Adrenal gland (tissue), 12 donors: ENCODE results near the gene TNIK. TPM values are rescaled to one million over a fixed set of nuclear protein-coding genes. Genes with fewer than 3 reads are reported as not detected.

Experiments used
- DNase-seq, 7 donors: peaks; one replicate each; pipeline ENCODE4 v3.0.0-alpha.2; 2019 to 2020
- H3K27ac ChIP-seq, 5 donors: fragments of 200-600 bp; sonication (generic) in 4 of 5; 1 replicate in 3 of 5; 2 replicates in 2 of 5; pipeline versions ENCODE4 v1.5.1 to v1.8.0; 2016 to 2020; ENCODE audit warnings: mild to moderate bottlenecking in 1 of 5
- H3K27me3 ChIP-seq: fragments of 200-600 bp; 2 replicates; pipeline ENCODE4 v1.8.0; 2021
- H3K36me3 ChIP-seq, 2 donors: fragments of 200-600 bp; replicated peaks in 1 of 2; 1 replicate in 1 of 2; 2 replicates in 1 of 2; pipeline versions ENCODE4 v1.5.1 to v1.8.0; 2018 to 2022
- H3K4me1 ChIP-seq, 2 donors: fragments of 200-600 bp; replicated peaks in 1 of 2; 1 replicate in 1 of 2; 2 replicates in 1 of 2; pipeline versions ENCODE4 v1.5.1 to v1.8.0; 2018 to 2021
- H3K4me3 ChIP-seq, 4 donors: fragments of 200-600 bp; sonication (generic) in 3 of 4; one replicate each; pipeline ENCODE4 v1.5.1; 2016 to 2018
- H3K9me3 ChIP-seq, 3 donors: fragments of 200-600 bp; sonication (generic) in 1 of 3; replicated peaks in 1 of 3; 1 replicate in 2 of 3; 2 replicates in 1 of 3; pipeline versions ENCODE4 v1.5.1 to v1.8.0; 2016 to 2021
- POLR2A ChIP-seq, 2 donors: fragments of 450-650 bp; IDR thresholded peaks; one replicate each; pipeline ENCODE4 v1.6.1; 2017; ENCODE audit warnings: antibody characterized with exemption in 2 of 2, mild to moderate bottlenecking in 2 of 2, moderate library complexity in 1 of 2
- WGBS, 4 donors: extraction: QIAGEN DNeasy Blood & Tissue Kit in 2 of 4; methylation state at CpG; one replicate each; pipeline versions ENCODE4 v1.1.5 to v1.1.7; 2013 to 2017; 5-methylcytosine and 5-hydroxymethylcytosine counted together
- intact Hi-C, 2 donors: fragments of 100-400 bp; cut with DNase I; formaldehyde crosslinking; loops; one replicate each; pipeline versions ENCODE4 v1.14.1 to v1.15.0; 2022 to 2023
- polyA plus RNA-seq, 3 donors: library from polyadenylated mRNA; stranded (reverse); fragments of 200-250 nt in 2 of 3; fragments of 350-450 nt in 1 of 3; fragmentation: Illumina TruSeq in 1 of 3; extraction: RNeasy Lipid Tissue Mini Kit (QIAGEN cat#74804) in 1 of 3; gene quantifications; one replicate each; pipeline ENCODE4 v1.2.3, GENCODE V29; 2013 to 2014
- total RNA-seq, 9 donors: library from RNA; depleted of rRNA in 4 of 9; stranded (reverse); fragments of >200 nt in 4 of 9; fragments of 120-200 nt in 1 of 9; fragmentation: NEBNext Ultra II Directional in 1 of 9; extraction: Animal tissue kit (Norgen Biotek cat#: 25700) in 1 of 9; gene quantifications; one replicate each; pipeline versions ENCODE4 v1.1.0 to v1.2.4, GENCODE V29; 2013 to 2023
- TF ChIP-seq, protein P1 (sequence below), 6 experiments: fragments of 450-650 bp in 4 of 6; fragments of 200-600 bp in 2 of 6; sonication (generic) in 1 of 6; IDR thresholded peaks; 1 replicate in 5 of 6; 2 replicates in 1 of 6; pipeline versions ENCODE4 v1.5.1 to v1.8.0; 2016 to 2021; ENCODE audit warnings: antibody characterized with exemption in 6 of 6, mild to moderate bottlenecking in 2 of 6, moderate library complexity in 1 of 6
- donor health status: healthy with polysubstance abuse.
- donor health status: Bipolar disorder and iron deficiency.
- donor health status: DM: yes; HTN: yes; CAD: no.
- donor health status: DM: no; HTN: no; CAD: no.
- donor health status: DM: no; HTN: no; CAD: no.
- donor health status: DM: yes; HTN: yes; CAD: no.

Gene TNIK
- total and polyA plus RNA-seq, 12 donors: 4.9 to 33.1 (median 10.7) TPM

DNA sequence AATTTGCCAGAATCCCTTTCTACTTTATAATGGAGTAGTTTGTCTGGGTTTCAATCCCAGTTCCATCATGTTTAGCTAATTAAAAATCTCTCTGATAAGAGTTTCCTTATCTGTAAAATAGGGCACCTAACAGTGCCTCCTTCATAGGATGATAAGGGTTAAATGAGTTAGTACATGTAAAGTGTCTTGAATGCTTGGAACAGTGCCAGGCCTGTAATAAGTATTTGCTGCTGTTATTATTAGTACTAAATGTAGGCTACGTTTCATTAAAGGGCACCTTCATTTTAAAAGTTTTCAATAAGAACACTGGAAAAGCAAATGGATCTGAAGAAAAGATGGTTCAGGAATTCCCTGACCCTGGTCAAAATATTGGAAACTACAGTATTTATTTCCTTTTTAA, 421.9 kb downstream of the TNIK start:
- H3K27me3 ChIP-seq: peaks cover 4% of the 10 kb centered on the region
- DNase-seq: no peak
- WGBS, 4 donors: 35 to 50% (median 43%) methylated on average over 1 of the region's 1 CpG
- H3K9me3 ChIP-seq: no peaks in the 10 kb centered on the region
- H3K27ac ChIP-seq: no peak overlapping the region
- intact Hi-C loops: no loop called here
- H3K36me3 ChIP-seq: no peaks in the 10 kb centered on the region
- no peak overlapping the region for H3K4me3 ChIP-seq
- TF ChIP-seq, protein P1, sequence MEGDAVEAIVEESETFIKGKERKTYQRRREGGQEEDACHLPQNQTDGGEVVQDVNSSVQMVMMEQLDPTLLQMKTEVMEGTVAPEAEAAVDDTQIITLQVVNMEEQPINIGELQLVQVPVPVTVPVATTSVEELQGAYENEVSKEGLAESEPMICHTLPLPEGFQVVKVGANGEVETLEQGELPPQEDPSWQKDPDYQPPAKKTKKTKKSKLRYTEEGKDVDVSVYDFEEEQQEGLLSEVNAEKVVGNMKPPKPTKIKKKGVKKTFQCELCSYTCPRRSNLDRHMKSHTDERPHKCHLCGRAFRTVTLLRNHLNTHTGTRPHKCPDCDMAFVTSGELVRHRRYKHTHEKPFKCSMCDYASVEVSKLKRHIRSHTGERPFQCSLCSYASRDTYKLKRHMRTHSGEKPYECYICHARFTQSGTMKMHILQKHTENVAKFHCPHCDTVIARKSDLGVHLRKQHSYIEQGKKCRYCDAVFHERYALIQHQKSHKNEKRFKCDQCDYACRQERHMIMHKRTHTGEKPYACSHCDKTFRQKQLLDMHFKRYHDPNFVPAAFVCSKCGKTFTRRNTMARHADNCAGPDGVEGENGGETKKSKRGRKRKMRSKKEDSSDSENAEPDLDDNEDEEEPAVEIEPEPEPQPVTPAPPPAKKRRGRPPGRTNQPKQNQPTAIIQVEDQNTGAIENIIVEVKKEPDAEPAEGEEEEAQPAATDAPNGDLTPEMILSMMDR (IDR thresholded peaks at IDR 0.05): no peak
- TF ChIP-seq POLR2A (IDR thresholded peaks at IDR 0.05): no peak
- H3K4me1 ChIP-seq: no peaks in the 10 kb centered on the region

GRCh38 chr3:171028779-171029232, 431.4 kb downstream of the TNIK start:
- no peak for DNase-seq
- no peak for TF ChIP-seq POLR2A (IDR thresholded peaks at IDR 0.05)
- TF ChIP-seq, protein P1 (IDR thresholded peaks at IDR 0.05): no peak
- Histone ChIP-seq H3K4me3 (no peak overlapping the region), H3K27me3 (no peaks in the 10 kb centered on the region), H3K9me3 (no peaks in the 10 kb centered on the region), H3K4me1 (no peaks in the 10 kb centered on the region), H3K27ac (no peak overlapping the region), H3K36me3 (no peaks in the 10 kb centered on the region)
- intact Hi-C loops: no loop called here
- 61 to 77% (median 64%) methylated on average over 8 of the region's 8 CpGs for WGBS, 4 donors

DNA sequence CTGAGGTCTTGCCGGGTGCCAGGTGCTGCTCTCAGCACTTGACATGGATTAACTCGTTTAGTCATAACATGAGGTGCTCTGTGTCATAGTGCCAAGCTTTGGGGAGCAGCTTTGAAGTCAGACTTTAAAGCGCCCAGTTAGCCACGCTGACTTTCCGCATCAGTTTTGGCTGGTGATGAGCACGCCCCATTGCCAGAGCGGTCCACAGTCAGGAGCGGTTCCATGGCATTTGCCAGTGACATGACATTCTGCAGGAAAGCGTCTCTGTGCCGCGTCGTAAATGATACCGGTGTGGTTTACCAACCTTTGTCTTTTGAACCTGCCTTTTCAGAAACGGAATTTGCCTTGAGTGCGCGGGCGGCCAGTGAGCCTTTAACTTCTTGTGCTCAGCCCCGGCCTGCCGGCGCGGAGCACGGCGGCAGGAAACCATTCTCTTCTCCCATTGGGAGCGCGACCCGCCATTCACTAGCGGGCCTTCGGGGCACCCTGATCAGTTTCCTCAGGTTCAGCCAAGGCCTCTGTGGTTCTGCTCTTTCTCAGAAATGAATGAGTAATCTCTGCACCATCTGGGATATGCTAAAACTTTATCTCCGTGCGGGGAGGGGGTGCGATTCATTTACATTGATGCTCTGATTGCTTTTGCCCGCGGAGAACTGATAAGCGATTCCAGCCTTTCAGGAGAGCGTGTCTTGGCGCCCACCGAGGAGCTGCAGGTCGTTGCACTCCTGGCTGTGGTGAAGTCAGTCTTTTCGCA, 432.0 kb downstream of the TNIK start:
- intact Hi-C loops: no loop called here
- Histone ChIP-seq H3K27me3 (no peaks in the 10 kb centered on the region), H3K36me3 (no peaks in the 10 kb centered on the region), H3K9me3 (no peaks in the 10 kb centered on the region), H3K4me3 (no peak overlapping the region), H3K4me1 (no peaks in the 10 kb centered on the region), H3K27ac (no peak overlapping the region)
- 26 to 38% (median 30%) methylated on average over 30 to 39 of the region's 39 CpGs for WGBS, 4 donors
- DNase-seq: peak in 6 of 7 donors; percentile 25 to 59 (median 29)
- TF ChIP-seq POLR2A (IDR thresholded peaks at IDR 0.05): no peak
- TF ChIP-seq, protein P1 (IDR thresholded peaks at IDR 0.05): no peak

DNA sequence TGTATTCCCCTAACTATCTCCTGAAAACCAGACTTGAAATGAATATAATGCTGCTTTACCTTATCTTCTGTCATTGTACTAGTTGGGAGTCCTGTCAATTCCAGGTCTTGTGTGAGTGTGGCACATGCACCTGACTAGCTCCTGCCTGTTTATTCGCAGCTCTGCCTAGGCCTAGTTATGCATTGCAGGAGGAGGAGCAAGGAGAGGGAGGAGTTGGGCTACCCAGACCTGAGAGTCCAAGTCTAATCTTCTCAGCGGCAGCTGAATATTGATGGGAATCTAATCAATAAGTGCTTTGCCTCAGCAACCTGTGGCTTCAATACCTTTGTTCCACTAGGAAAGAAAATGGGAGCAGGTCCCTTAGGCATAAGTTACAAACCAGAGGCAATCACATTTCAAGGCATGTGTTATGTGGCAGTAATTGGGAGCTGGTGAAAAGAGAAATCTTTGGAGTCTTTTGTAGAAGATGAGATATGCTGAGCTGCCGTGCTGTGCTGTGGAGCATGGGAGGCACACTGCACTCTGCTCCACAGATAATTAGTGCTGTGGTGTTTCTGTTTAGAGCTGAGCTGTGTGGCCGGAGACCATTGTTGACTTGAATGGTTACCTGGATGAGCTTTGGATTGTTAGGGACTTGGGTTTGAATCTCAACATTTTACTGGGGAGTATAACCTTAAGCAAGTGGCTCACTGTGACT, 433.5 kb downstream of the TNIK start, which contains the start of gene SLC2A2:
TSS of gene SLC2A2 (minus strand) at position 124 of the 697 bp plus-strand sequence. CDS start at position 74, 50 bp downstream.
- H3K27me3 ChIP-seq: no peaks in the 10 kb centered on the region
- no peaks in the 10 kb centered on the region for H3K36me3 ChIP-seq
- WGBS, 4 donors: 84 to 96% (median 94%) methylated on average over 4 of the region's 4 CpGs
- intact Hi-C loops: no loop called here
- TF ChIP-seq POLR2A (IDR thresholded peaks at IDR 0.05): no peak
- TF ChIP-seq, protein P1 (IDR thresholded peaks at IDR 0.05): no peak
- H3K27ac ChIP-seq: no peak within 1 kb of the TSS
- no peaks in the 10 kb centered on the region for H3K9me3 ChIP-seq
- no peak within 1 kb of the TSS for H3K4me3 ChIP-seq
- H3K4me1 ChIP-seq: no peaks in the 10 kb centered on the region
- no peak for DNase-seq
